Activated CD4-positive, alpha-beta T cell treated with anti-CD3 and anti-CD28 coated beads, Interleukin-2, amount 10 ng/mL, durations not matched to agents 24 days and 14 days (primary cell): ENCODE results near the gene SERPIND1. TPM values are rescaled to one million over a fixed set of nuclear protein-coding genes. Genes with fewer than 3 reads are reported as not detected.

Experiments used
- DNase-seq: peaks from one replicate; pipeline ENCODE4 v3.0.0; 2022
- H3K27ac Mint-ChIP-seq: one replicate; pipeline ENCODE4 v1.8.0; 2022; ENCODE audit warnings: mild to moderate bottlenecking, mixed read lengths
- H3K27me3 Mint-ChIP-seq: one replicate; pipeline ENCODE4 v1.8.0; 2022; ENCODE audit warnings: mixed read lengths
- H3K36me3 Mint-ChIP-seq: one replicate; pipeline ENCODE4 v1.8.0; 2022; ENCODE audit warnings: low read depth, mild to moderate bottlenecking, mixed read lengths
- H3K4me1 Mint-ChIP-seq: one replicate; pipeline ENCODE4 v1.8.0; 2021; ENCODE audit warnings: mixed read lengths
- H3K4me3 Mint-ChIP-seq: one replicate; pipeline ENCODE4 v1.8.0; 2022; ENCODE audit warnings: mild to moderate bottlenecking, moderate library complexity, mixed read lengths
- H3K9me3 Mint-ChIP-seq: one replicate; pipeline ENCODE4 v1.8.0; 2021; ENCODE audit warnings: mixed read lengths
- intact Hi-C: fragments of 100-400 bp; cut with micrococcal nuclease; formaldehyde crosslinking; loops from one replicate; pipeline ENCODE4 v1.15.1; 2023
- total RNA-seq: library from RNA; stranded (reverse); gene quantifications from 2 replicates; pipeline ENCODE4 v1.2.3, GENCODE V29; 2022

Gene SERPIND1
- total RNA-seq, 1 donor from 2014 or later, result not detected

DNA sequence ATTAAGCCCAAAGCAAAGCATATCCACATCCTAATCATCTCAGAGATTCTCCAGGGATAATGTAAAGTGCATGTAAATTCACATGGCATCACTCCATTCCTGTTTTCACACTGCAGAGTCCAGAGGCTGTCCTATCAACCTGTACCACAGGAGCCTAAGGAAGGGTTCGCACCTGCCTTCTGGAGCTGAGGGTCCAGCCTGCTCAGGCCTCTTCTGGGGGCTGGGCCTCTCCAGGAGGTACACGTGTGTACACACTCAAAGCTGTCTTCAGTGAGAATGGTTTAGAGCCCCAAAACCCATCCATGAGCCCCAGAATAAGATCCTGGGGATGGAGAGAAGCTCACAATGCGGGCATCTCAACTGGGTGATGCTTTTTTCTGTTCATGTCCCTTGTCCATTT lies 60.8 kb downstream of the SERPIND1 start:
- Mint-ChIP-seq H3K27ac (no peak overlapping the region), H3K36me3 (peaks cover 36% of the 10 kb centered on the region), H3K27me3 (no peaks in the 10 kb centered on the region), H3K9me3 (no peaks in the 10 kb centered on the region), H3K4me1 (peaks cover 5% of the 10 kb centered on the region), H3K4me3 (no peak overlapping the region)
- intact Hi-C loops, result no loop called here
- no peak for DNase-seq

Other genes starting within 250 kb of the SERPIND1 start
- 78.4 and 83.8 TPM in 2 replicates for gene PI4KA, start 84.7 kb downstream of the SERPIND1 start, total RNA-seq
- gene SNAP29, start 84.9 kb downstream of the SERPIND1 start, total RNA-seq, result 24.3 and 25.8 TPM in 2 replicates
- gene CRKL, start 143.3 kb downstream of the SERPIND1 start, total RNA-seq, result 81.4 and 82.4 TPM in 2 replicates
- 0.37 TPM in 1 of 2 replicates, not detected in the other for gene AIFM3, start 193.1 kb downstream of the SERPIND1 start, total RNA-seq
- 69.9 and 76.4 TPM in 2 replicates for gene LZTR1, start 208.2 kb downstream of the SERPIND1 start, total RNA-seq
- 30.3 and 31.5 TPM in 2 replicates for gene THAP7, start 228.0 kb downstream of the SERPIND1 start, total RNA-seq
- not detected in 2 replicates for gene P2RX6, start 241.1 kb downstream of the SERPIND1 start, total RNA-seq